ENCODE measurements around the gene PARVA.

Gene PARVA

GRCh38 chr11:12470236-12470635, 92.9 kb downstream of the PARVA start:
- no peak overlapping the region for H3K27ac ChIP-seq (ENCODE audit: insufficient read depth, low read length, poor library complexity, severe bottlenecking)
- no peaks in the 10 kb centered on the region for H3K36me3 ChIP-seq (ENCODE audit: control insufficient read depth, insufficient read depth, low read length)
- DNase-seq, result no peak
- no peaks in the 10 kb centered on the region for H3K4me1 ChIP-seq (ENCODE audit: control insufficient read depth, insufficient read depth, low read length, poor library complexity, severe bottlenecking)
- H3K9me3 ChIP-seq (ENCODE audit: control insufficient read depth, low read length), result no peaks in the 10 kb centered on the region
- no peaks in the 10 kb centered on the region for H3K27me3 ChIP-seq (replicated peaks; ENCODE audit: control insufficient read depth, insufficient read depth, low read length, poor library complexity, severe bottlenecking)
- H3K4me3 ChIP-seq (ENCODE audit: insufficient read depth, low read depth, low read length, poor library complexity, severe bottlenecking), result no peak overlapping the region

GRCh38 chr11:12472401-12473005, 95.1 kb downstream of the PARVA start:
- H3K36me3 ChIP-seq (ENCODE audit: control insufficient read depth, insufficient read depth, low read length), result no peaks in the 10 kb centered on the region
- H3K4me3 ChIP-seq (ENCODE audit: insufficient read depth, low read depth, low read length, poor library complexity, severe bottlenecking), result no peak overlapping the region
- H3K4me1 ChIP-seq (ENCODE audit: control insufficient read depth, insufficient read depth, low read length, poor library complexity, severe bottlenecking), result no peaks in the 10 kb centered on the region
- no peaks in the 10 kb centered on the region for H3K9me3 ChIP-seq (ENCODE audit: control insufficient read depth, low read length)
- H3K27ac ChIP-seq (ENCODE audit: insufficient read depth, low read length, poor library complexity, severe bottlenecking), result no peak overlapping the region
- DNase-seq, result no peak
- H3K27me3 ChIP-seq (replicated peaks; ENCODE audit: control insufficient read depth, insufficient read depth, low read length, poor library complexity, severe bottlenecking), result no peaks in the 10 kb centered on the region

GRCh38 chr11:12473381-12473780, 96.0 kb downstream of the PARVA start:
- no peaks in the 10 kb centered on the region for H3K36me3 ChIP-seq (ENCODE audit: control insufficient read depth, insufficient read depth, low read length)
- no peaks in the 10 kb centered on the region for H3K4me1 ChIP-seq (ENCODE audit: control insufficient read depth, insufficient read depth, low read length, poor library complexity, severe bottlenecking)
- no peaks in the 10 kb centered on the region for H3K9me3 ChIP-seq (ENCODE audit: control insufficient read depth, low read length)
- H3K27me3 ChIP-seq (replicated peaks; ENCODE audit: control insufficient read depth, insufficient read depth, low read length, poor library complexity, severe bottlenecking), result no peaks in the 10 kb centered on the region
- H3K27ac ChIP-seq (ENCODE audit: insufficient read depth, low read length, poor library complexity, severe bottlenecking), result no peak overlapping the region
- DNase-seq, result no peak
- H3K4me3 ChIP-seq (ENCODE audit: insufficient read depth, low read depth, low read length, poor library complexity, severe bottlenecking), result no peak overlapping the region

GRCh38 chr11:12474871-12475270, 97.5 kb downstream of the PARVA start:
- Histone ChIP-seq H3K27ac (ENCODE audit: insufficient read depth, low read length, poor library complexity, severe bottlenecking) (no peak overlapping the region), H3K4me1 (ENCODE audit: control insufficient read depth, insufficient read depth, low read length, poor library complexity, severe bottlenecking) (no peaks in the 10 kb centered on the region), H3K36me3 (ENCODE audit: control insufficient read depth, insufficient read depth, low read length) (no peaks in the 10 kb centered on the region), H3K9me3 (ENCODE audit: control insufficient read depth, low read length) (no peaks in the 10 kb centered on the region), H3K4me3 (ENCODE audit: insufficient read depth, low read depth, low read length, poor library complexity, severe bottlenecking) (no peak overlapping the region), H3K27me3 (replicated peaks; ENCODE audit: control insufficient read depth, insufficient read depth, low read length, poor library complexity, severe bottlenecking) (no peaks in the 10 kb centered on the region)
- no peak for DNase-seq

GRCh38 chr11:12478743-12479142, 101.4 kb downstream of the PARVA start:
- DNase-seq, result no peak
- H3K4me1 ChIP-seq (ENCODE audit: control insufficient read depth, insufficient read depth, low read length, poor library complexity, severe bottlenecking), result no peaks in the 10 kb centered on the region
- H3K27ac ChIP-seq (ENCODE audit: insufficient read depth, low read length, poor library complexity, severe bottlenecking), result no peak overlapping the region
- H3K27me3 ChIP-seq (replicated peaks; ENCODE audit: control insufficient read depth, insufficient read depth, low read length, poor library complexity, severe bottlenecking), result no peaks in the 10 kb centered on the region
- no peaks in the 10 kb centered on the region for H3K36me3 ChIP-seq (ENCODE audit: control insufficient read depth, insufficient read depth, low read length)
- H3K9me3 ChIP-seq (ENCODE audit: control insufficient read depth, low read length), result no peaks in the 10 kb centered on the region
- H3K4me3 ChIP-seq (ENCODE audit: insufficient read depth, low read depth, low read length, poor library complexity, severe bottlenecking), result no peak overlapping the region

GRCh38 chr11:12480401-12480800, 103.0 kb downstream of the PARVA start:
- H3K27me3 ChIP-seq (replicated peaks; ENCODE audit: control insufficient read depth, insufficient read depth, low read length, poor library complexity, severe bottlenecking), result no peaks in the 10 kb centered on the region
- H3K27ac ChIP-seq (ENCODE audit: insufficient read depth, low read length, poor library complexity, severe bottlenecking), result no peak overlapping the region
- no peaks in the 10 kb centered on the region for H3K36me3 ChIP-seq (ENCODE audit: control insufficient read depth, insufficient read depth, low read length)
- DNase-seq, result no peak
- H3K9me3 ChIP-seq (ENCODE audit: control insufficient read depth, low read length), result no peaks in the 10 kb centered on the region
- H3K4me1 ChIP-seq (ENCODE audit: control insufficient read depth, insufficient read depth, low read length, poor library complexity, severe bottlenecking), result no peaks in the 10 kb centered on the region
- no peak overlapping the region for H3K4me3 ChIP-seq (ENCODE audit: insufficient read depth, low read depth, low read length, poor library complexity, severe bottlenecking)

GRCh38 chr11:12482839-12483238, 105.5 kb downstream of the PARVA start:
- DNase-seq, result no peak
- no peaks in the 10 kb centered on the region for H3K4me1 ChIP-seq (ENCODE audit: control insufficient read depth, insufficient read depth, low read length, poor library complexity, severe bottlenecking)
- no peaks in the 10 kb centered on the region for H3K9me3 ChIP-seq (ENCODE audit: control insufficient read depth, low read length)
- no peaks in the 10 kb centered on the region for H3K27me3 ChIP-seq (replicated peaks; ENCODE audit: control insufficient read depth, insufficient read depth, low read length, poor library complexity, severe bottlenecking)
- H3K27ac ChIP-seq (ENCODE audit: insufficient read depth, low read length, poor library complexity, severe bottlenecking), result no peak overlapping the region
- no peaks in the 10 kb centered on the region for H3K36me3 ChIP-seq (ENCODE audit: control insufficient read depth, insufficient read depth, low read length)
- no peak overlapping the region for H3K4me3 ChIP-seq (ENCODE audit: insufficient read depth, low read depth, low read length, poor library complexity, severe bottlenecking)

GRCh38 chr11:12483604-12484003, 106.2 kb downstream of the PARVA start:
- no peaks in the 10 kb centered on the region for H3K36me3 ChIP-seq (ENCODE audit: control insufficient read depth, insufficient read depth, low read length)
- H3K27me3 ChIP-seq (replicated peaks; ENCODE audit: control insufficient read depth, insufficient read depth, low read length, poor library complexity, severe bottlenecking), result no peaks in the 10 kb centered on the region
- no peak overlapping the region for H3K27ac ChIP-seq (ENCODE audit: insufficient read depth, low read length, poor library complexity, severe bottlenecking)
- no peaks in the 10 kb centered on the region for H3K9me3 ChIP-seq (ENCODE audit: control insufficient read depth, low read length)
- no peaks in the 10 kb centered on the region for H3K4me1 ChIP-seq (ENCODE audit: control insufficient read depth, insufficient read depth, low read length, poor library complexity, severe bottlenecking)
- H3K4me3 ChIP-seq (ENCODE audit: insufficient read depth, low read depth, low read length, poor library complexity, severe bottlenecking), result no peak overlapping the region
- no peak for DNase-seq

- no peaks in the 10 kb centered on the region for H3K36me3 ChIP-seq (ENCODE audit: control insufficient read depth, insufficient read depth, low read length)
- no peak overlapping the region for H3K4me3 ChIP-seq (ENCODE audit: insufficient read depth, low read depth, low read length, poor library complexity, severe bottlenecking)
- no peak for DNase-seq
- H3K27ac ChIP-seq (ENCODE audit: insufficient read depth, low read length, poor library complexity, severe bottlenecking), result no peak overlapping the region
- H3K27me3 ChIP-seq (replicated peaks; ENCODE audit: control insufficient read depth, insufficient read depth, low read length, poor library complexity, severe bottlenecking), result no peaks in the 10 kb centered on the region
- no peaks in the 10 kb centered on the region for H3K4me1 ChIP-seq (ENCODE audit: control insufficient read depth, insufficient read depth, low read length, poor library complexity, severe bottlenecking)
- H3K9me3 ChIP-seq (ENCODE audit: control insufficient read depth, low read length), result no peaks in the 10 kb centered on the region
These were observed 108.0 kb downstream of the PARVA start for GRCh38 chr11:12485328-12485727.

- DNase-seq, result no peak
These were observed 111.9 kb downstream of the PARVA start for GRCh38 chr11:12489246-12489772.

More at GRCh38 chr11:12489246-12489772, 111.9 kb downstream of the PARVA start:
- Histone ChIP-seq H3K27me3 (replicated peaks; ENCODE audit: control insufficient read depth, insufficient read depth, low read length, poor library complexity, severe bottlenecking) (no peaks in the 10 kb centered on the region), H3K4me1 (ENCODE audit: control insufficient read depth, insufficient read depth, low read length, poor library complexity, severe bottlenecking) (no peaks in the 10 kb centered on the region), H3K9me3 (ENCODE audit: control insufficient read depth, low read length) (no peaks in the 10 kb centered on the region), H3K36me3 (ENCODE audit: control insufficient read depth, insufficient read depth, low read length) (no peaks in the 10 kb centered on the region), H3K27ac (ENCODE audit: insufficient read depth, low read length, poor library complexity, severe bottlenecking) (no peak overlapping the region), H3K4me3 (ENCODE audit: insufficient read depth, low read depth, low read length, poor library complexity, severe bottlenecking) (no peak overlapping the region)
